ENCODE data around the gene PDZRN3. TPM values are rescaled to one million over a fixed set of nuclear protein-coding genes. Genes with fewer than 3 reads are reported as not detected.

PDZRN3 gene
- total RNA-seq, 2 experiments from 2014 or later: not detected

DNA sequence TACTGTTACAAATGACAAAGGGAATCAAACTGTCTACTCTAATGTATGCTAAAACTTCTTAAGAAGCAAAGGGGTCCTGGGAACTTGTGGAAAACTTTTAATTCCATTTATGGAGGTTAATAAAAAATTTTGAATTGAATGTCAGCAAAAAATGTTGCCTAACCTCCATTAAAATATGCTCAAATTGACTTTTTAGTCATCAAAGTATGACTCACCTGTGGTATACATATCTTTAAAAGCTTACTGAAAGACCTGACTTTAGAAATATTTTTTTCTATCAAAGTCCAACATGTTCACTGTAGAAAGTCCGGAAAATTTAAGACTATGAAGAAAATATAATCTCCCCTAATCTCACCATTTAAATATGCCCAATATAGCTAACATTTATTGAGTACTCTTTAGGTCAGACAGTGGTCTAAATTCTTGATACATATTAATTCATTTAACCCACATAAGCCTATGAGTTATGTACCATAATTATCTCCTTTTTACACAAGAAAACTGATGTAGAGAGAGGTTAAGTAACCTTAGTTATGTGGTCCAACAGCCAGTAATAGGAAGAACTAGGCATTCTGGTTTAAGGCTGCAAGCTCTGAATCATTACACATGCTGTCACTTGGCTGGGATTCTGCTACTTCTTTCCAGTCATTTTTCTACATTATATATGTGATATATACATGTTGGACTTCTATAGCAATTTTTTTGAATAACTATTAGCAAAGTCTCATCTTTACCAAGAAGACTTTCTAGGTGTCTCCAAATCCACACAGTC, 83.6 kb downstream of the PDZRN3 start:
- H3K27ac Mint-ChIP-seq: no peak overlapping the region
- intact Hi-C loops (cut with micrococcal nuclease): no loop called here
- ChIA-PET CTCF (no interaction called here), POLR2A (no interaction called here)
- no peaks in the 10 kb centered on the region for H3K36me3 Mint-ChIP-seq
- H3K4me3 Mint-ChIP-seq: no peak overlapping the region
- H3K9me3 Mint-ChIP-seq: no peaks in the 10 kb centered on the region
- no peak for DNase-seq
- H3K27me3 Mint-ChIP-seq: peaks cover under 1% of the 10 kb centered on the region
- no peaks in the 10 kb centered on the region for H3K4me1 Mint-ChIP-seq (ENCODE audit: low read depth)

DNA sequence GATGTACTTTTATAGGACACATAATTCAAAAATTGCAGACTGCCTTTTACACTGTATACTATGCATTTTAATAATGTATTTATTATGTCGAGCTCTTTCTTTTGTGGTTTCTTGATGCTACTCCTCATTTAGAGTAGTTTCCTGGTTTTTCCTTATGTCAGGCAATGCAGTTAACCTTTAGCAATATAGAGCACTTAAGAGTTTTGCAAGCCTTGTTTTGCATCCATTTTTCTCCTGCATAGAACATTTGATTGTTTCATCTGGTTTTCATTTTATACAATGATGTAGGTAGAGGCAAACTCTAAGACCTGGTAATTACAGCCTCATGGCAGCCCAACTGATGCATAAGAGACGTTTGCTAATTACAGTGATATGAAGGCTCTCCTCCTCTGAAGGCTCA, 86.3 kb downstream of the PDZRN3 start:
- no peaks in the 10 kb centered on the region for H3K4me1 Mint-ChIP-seq (ENCODE audit: low read depth)
- H3K27me3 Mint-ChIP-seq: no peaks in the 10 kb centered on the region
- intact Hi-C loops (cut with micrococcal nuclease): no loop called here
- H3K27ac Mint-ChIP-seq: no peak overlapping the region
- no peak for DNase-seq
- H3K4me3 Mint-ChIP-seq: no peak overlapping the region
- no peaks in the 10 kb centered on the region for H3K9me3 Mint-ChIP-seq
- ChIA-PET POLR2A (no interaction called here), CTCF (no interaction called here)
- H3K36me3 Mint-ChIP-seq: no peaks in the 10 kb centered on the region

DNA sequence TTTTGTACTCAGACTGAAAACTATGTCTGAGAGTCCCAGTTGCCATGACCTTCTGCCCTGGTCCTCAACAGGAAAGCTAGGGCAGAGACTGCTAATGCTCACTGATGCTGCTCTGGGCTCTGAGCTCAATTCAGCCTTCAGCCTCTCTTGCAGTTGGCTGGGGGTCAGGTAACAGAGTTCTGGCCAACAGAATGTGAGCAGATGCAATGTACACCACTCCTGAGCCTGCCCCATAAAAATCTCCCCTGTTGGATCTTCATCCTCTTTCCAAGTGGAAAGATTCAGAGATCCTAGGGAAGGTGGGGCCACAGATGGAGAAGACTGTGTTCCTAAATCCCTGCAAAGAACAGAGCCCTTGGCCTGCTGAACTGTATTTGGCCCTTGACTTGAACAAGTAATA, 87.8 kb downstream of the PDZRN3 start:
- CTCF ChIA-PET: no interaction called here
- no peak for DNase-seq
- Mint-ChIP-seq H3K27ac (no peak overlapping the region), H3K36me3 (no peaks in the 10 kb centered on the region), H3K4me3 (no peak overlapping the region), H3K4me1 (ENCODE audit: low read depth) (no peaks in the 10 kb centered on the region), H3K27me3 (no peaks in the 10 kb centered on the region), H3K9me3 (no peaks in the 10 kb centered on the region)
- intact Hi-C loops (cut with micrococcal nuclease): no loop called here
- POLR2A ChIA-PET: no interaction called here

- intact Hi-C loops (cut with micrococcal nuclease): no loop called here
- no peaks in the 10 kb centered on the region for H3K4me1 Mint-ChIP-seq (ENCODE audit: low read depth)
- no peaks in the 10 kb centered on the region for H3K27me3 Mint-ChIP-seq
- ChIA-PET POLR2A (no interaction called here), CTCF (no interaction called here)
- no peaks in the 10 kb centered on the region for H3K36me3 Mint-ChIP-seq
- DNase-seq: no peak
- H3K27ac Mint-ChIP-seq: no peak overlapping the region
- no peaks in the 10 kb centered on the region for H3K9me3 Mint-ChIP-seq
- H3K4me3 Mint-ChIP-seq: no peak overlapping the region
Measured at GRCh38 chr3:73536336-73536895, 88.3 kb downstream of the PDZRN3 start.

- H3K27me3 Mint-ChIP-seq: no peaks in the 10 kb centered on the region
- POLR2A ChIA-PET: no interaction called here
- CTCF ChIA-PET: interaction anchor here (0.9 kb wide), 1 partner anchor 28 kb away, joined by 3 read pairs; no protein-coding TSS in a partner anchor
- intact Hi-C loops (cut with micrococcal nuclease): no loop called here
- DNase-seq: no peak
- no peaks in the 10 kb centered on the region for H3K9me3 Mint-ChIP-seq
- H3K4me3 Mint-ChIP-seq: no peak overlapping the region
- H3K27ac Mint-ChIP-seq: no peak overlapping the region
- no peaks in the 10 kb centered on the region for H3K36me3 Mint-ChIP-seq
- no peaks in the 10 kb centered on the region for H3K4me1 Mint-ChIP-seq (ENCODE audit: low read depth)
Measured at GRCh38 chr3:73535931-73536330, 88.8 kb downstream of the PDZRN3 start.

DNA sequence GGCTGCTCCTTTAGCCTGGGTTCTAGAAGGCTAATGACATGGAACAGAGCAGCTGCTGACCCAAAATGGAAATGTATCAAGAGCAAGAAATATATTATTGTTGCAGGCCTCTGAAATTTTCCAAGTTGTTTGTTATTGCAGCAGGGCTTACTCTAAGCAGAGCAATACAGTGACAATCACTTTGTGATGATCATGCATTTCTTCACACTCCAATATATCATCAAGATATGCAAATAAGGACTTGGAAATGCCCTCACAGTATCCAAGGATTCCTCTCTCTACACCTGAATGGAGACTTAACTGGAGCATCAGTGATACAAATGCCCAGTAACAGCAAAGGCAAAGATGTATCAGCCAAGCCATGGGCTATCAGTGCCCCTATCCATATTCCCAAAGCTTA, 89.6 kb downstream of the PDZRN3 start:
- intact Hi-C loops (cut with micrococcal nuclease): no loop called here
- Mint-ChIP-seq H3K36me3 (no peaks in the 10 kb centered on the region), H3K27ac (no peak overlapping the region), H3K4me3 (no peak overlapping the region), H3K27me3 (no peaks in the 10 kb centered on the region), H3K9me3 (no peaks in the 10 kb centered on the region), H3K4me1 (ENCODE audit: low read depth) (no peaks in the 10 kb centered on the region)
- DNase-seq: no peak
- CTCF ChIA-PET: interaction anchor here (0.9 kb wide), 1 partner anchor 27 kb away, joined by 3 read pairs; no protein-coding TSS in a partner anchor
- POLR2A ChIA-PET: no interaction called here

DNA sequence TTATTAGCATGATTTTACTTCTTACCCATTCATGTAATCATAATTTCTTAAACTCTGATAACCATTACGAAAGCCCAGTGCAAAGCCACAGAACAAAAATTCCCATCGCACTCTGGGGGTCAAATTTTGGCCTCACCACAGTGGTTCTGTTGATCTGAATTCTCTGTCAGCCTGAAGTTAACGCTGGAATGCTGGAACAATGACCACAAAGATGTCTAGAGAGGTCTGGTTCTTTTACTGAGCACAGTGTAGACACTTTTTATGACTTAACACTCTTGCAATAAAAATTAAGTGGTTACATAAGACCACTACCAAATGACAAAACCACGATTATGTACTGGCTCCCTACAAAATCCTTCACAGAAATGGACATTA, 94.7 kb downstream of the PDZRN3 start:
- CTCF ChIA-PET: no interaction called here

GRCh38 chr3:73529308-73530021, 95.3 kb downstream of the PDZRN3 start:
- Mint-ChIP-seq H3K27ac (no peak overlapping the region), H3K9me3 (no peaks in the 10 kb centered on the region), H3K4me1 (ENCODE audit: low read depth) (no peaks in the 10 kb centered on the region), H3K4me3 (no peak overlapping the region), H3K27me3 (no peaks in the 10 kb centered on the region), H3K36me3 (no peaks in the 10 kb centered on the region)
- ChIA-PET POLR2A (no interaction called here), CTCF (no interaction called here)
- intact Hi-C loops (cut with micrococcal nuclease): no loop called here
- DNase-seq: no peak

More for the DNA sequence above, 94.7 kb downstream of the PDZRN3 start:
- no peak for DNase-seq
- H3K27me3 Mint-ChIP-seq: no peaks in the 10 kb centered on the region
- intact Hi-C loops (cut with micrococcal nuclease): no loop called here
- POLR2A ChIA-PET: no interaction called here
- H3K4me1 Mint-ChIP-seq (ENCODE audit: low read depth): no peaks in the 10 kb centered on the region
- H3K27ac Mint-ChIP-seq: no peak overlapping the region
- no peak overlapping the region for H3K4me3 Mint-ChIP-seq
- no peaks in the 10 kb centered on the region for H3K9me3 Mint-ChIP-seq
- H3K36me3 Mint-ChIP-seq: no peaks in the 10 kb centered on the region

DNA sequence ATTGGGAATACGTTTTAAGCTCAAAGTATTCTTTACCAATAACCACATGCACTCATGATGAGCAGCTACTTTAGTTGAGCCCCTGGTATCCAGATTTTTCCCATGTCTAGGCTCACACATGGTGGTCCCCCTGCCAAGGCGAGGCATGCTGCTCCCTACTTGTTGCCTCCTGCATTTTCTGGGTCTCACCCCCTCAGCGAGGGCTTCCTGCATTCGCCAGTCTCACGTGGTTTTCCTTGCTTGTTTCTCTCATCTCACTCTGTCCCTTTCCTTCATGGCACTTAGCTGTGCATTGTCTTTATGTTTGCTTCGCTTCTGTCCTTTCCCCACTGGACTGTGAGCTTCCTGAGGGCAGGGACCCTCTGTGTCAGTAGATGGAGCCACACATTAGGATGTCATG, 99.2 kb downstream of the PDZRN3 start:
- Mint-ChIP-seq H3K9me3 (no peaks in the 10 kb centered on the region), H3K36me3 (no peaks in the 10 kb centered on the region), H3K27me3 (no peaks in the 10 kb centered on the region), H3K4me1 (ENCODE audit: low read depth) (no peaks in the 10 kb centered on the region), H3K27ac (no peak overlapping the region), H3K4me3 (no peak overlapping the region)
- intact Hi-C loops (cut with micrococcal nuclease): no loop called here
- ChIA-PET POLR2A (no interaction called here), CTCF (no interaction called here)
- no peak for DNase-seq

GRCh38 chr3:73523661-73524060, 101.1 kb downstream of the PDZRN3 start:
- Mint-ChIP-seq H3K9me3 (no peaks in the 10 kb centered on the region), H3K36me3 (no peaks in the 10 kb centered on the region), H3K4me1 (ENCODE audit: low read depth) (no peaks in the 10 kb centered on the region)

DNA sequence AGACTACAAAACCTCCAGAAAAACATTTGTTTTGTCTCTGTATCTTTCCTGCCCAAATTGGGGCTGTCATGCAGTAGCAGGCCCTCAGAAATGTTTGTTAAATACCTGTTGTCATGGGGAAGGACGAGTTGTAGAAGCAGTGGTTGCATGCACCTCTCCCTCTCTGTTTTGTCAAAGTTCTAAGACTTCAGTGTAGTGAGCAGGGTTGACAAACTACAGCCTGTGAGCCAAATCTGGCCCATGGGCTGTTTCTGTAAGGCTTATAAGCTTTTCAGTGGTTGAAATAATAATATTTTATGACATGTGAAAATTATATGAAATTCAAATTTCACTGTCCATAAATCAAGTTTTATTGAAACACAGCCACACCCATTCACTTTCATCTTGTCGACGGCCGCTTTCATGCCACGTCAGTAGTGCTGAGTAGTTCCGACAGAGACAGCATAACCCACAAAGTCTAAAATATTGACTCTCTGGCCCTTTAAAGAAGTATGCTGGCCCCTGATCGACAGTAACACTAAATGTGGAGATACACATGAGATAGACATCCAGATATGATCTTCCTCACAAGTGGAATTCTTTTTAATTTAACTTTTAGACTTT, 102.9 kb downstream of the PDZRN3 start:
- no peaks in the 10 kb centered on the region for H3K36me3 Mint-ChIP-seq
- intact Hi-C loops (cut with micrococcal nuclease): no loop called here
- no peak overlapping the region for H3K27ac Mint-ChIP-seq
- no peaks in the 10 kb centered on the region for H3K27me3 Mint-ChIP-seq
- no peaks in the 10 kb centered on the region for H3K4me1 Mint-ChIP-seq (ENCODE audit: low read depth)
- ChIA-PET POLR2A (no interaction called here), CTCF (no interaction called here)
- no peaks in the 10 kb centered on the region for H3K9me3 Mint-ChIP-seq
- H3K4me3 Mint-ChIP-seq: no peak overlapping the region
- DNase-seq: no peak

More at GRCh38 chr3:73523661-73524060, 101.1 kb downstream of the PDZRN3 start:
- intact Hi-C loops (cut with micrococcal nuclease): no loop called here
- ChIA-PET POLR2A (no interaction called here), CTCF (no interaction called here)
- Mint-ChIP-seq H3K27ac (no peak overlapping the region), H3K27me3 (no peaks in the 10 kb centered on the region), H3K4me3 (no peak overlapping the region)
- DNase-seq: no peak

DNA sequence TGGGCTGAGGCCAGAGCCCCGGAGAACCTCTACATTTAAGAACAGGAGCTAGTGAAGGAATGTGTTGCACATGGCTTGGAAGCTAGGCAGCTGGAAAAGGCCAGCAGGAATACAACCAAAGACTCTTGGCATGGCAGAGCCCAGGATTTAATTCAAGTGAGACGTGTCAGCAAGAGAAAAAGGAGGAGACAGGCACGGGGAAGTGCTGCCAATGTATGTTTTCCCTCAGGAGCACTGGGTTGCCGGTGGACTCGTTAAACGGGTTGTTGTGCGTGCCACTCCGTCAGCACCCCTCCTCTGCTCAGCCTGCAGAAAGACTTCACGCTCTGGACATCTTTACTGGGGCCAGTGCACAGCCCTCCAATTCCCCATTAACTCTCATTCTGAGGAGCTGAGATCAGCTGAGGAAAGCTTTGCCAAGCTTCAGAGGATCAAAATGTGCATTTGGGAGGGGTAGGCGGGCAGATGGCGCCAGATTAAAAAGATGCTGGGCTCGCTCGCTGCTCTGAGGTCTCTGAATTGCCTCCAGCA, 103.7 kb downstream of the PDZRN3 start:
- CTCF ChIA-PET: no interaction called here
- H3K27me3 Mint-ChIP-seq: no peaks in the 10 kb centered on the region
- no peak for DNase-seq

More for the DNA sequence above, 103.7 kb downstream of the PDZRN3 start:
- POLR2A ChIA-PET: no interaction called here
- Mint-ChIP-seq H3K36me3 (no peaks in the 10 kb centered on the region), H3K27ac (no peak overlapping the region), H3K4me1 (ENCODE audit: low read depth) (no peaks in the 10 kb centered on the region), H3K9me3 (no peaks in the 10 kb centered on the region), H3K4me3 (no peak overlapping the region)
- intact Hi-C loops (cut with micrococcal nuclease): no loop called here
